Smooth muscle cell (in vitro differentiated cells): Measurements from ENCODE around the gene RNF150. TPM values are rescaled to one million over a fixed set of nuclear protein-coding genes. Genes with fewer than 3 reads are reported as not detected.

Source experiments
- DNase-seq: peaks from one replicate; lab custom pipeline; 2025; ENCODE audit not compliant: unreplicated experiment; lab: John Stamatoyannopoulos, UW
- H2AFZ ChIP-seq: fragments of 200-600 bp; sonication (generic); 2 replicates; pipeline ENCODE4 v1.6.0; 2016; ENCODE audit warnings: antibody characterized with exemption, low read depth, mild to moderate bottlenecking
- H3F3A ChIP-seq: fragments of 200-600 bp; sonication (generic); 2 replicates; pipeline ENCODE4 v1.6.0; 2017; ENCODE audit warnings: antibody characterized with exemption, low read depth
- H3K27ac ChIP-seq: fragments of 200-600 bp; sonication (generic); 2 replicates; pipeline ENCODE4 v1.5.1; 2016; ENCODE audit warnings: low read depth, mild to moderate bottlenecking
- H3K27me3 ChIP-seq: fragments of 200-600 bp; sonication (generic); 2 replicates; pipeline ENCODE4 v1.6.1; 2016; ENCODE audit warnings: low read depth, mild to moderate bottlenecking
- H3K36me3 ChIP-seq: fragments of 200-600 bp; sonication (generic); 2 replicates; pipeline ENCODE4 v1.5.1; 2016; ENCODE audit warnings: low read depth
- H3K4me1 ChIP-seq: fragments of 200-600 bp; sonication (generic); 2 replicates; pipeline ENCODE4 v1.5.1; 2016; ENCODE audit warnings: low read depth
- H3K4me2 ChIP-seq: fragments of 200-600 bp; sonication (generic); 2 replicates; pipeline ENCODE4 v1.6.0; 2016; ENCODE audit warnings: mild to moderate bottlenecking
- H3K4me3 ChIP-seq: fragments of 200-600 bp; sonication (generic); 2 replicates; pipeline ENCODE4 v1.5.1; 2016; ENCODE audit warnings: mild to moderate bottlenecking
- H3K79me2 ChIP-seq: fragments of 200-600 bp; sonication (generic); 2 replicates; pipeline ENCODE4 v1.6.0; 2016; ENCODE audit warnings: low read depth, mild to moderate bottlenecking
- H3K9ac ChIP-seq: fragments of 200-600 bp; sonication (generic); 2 replicates; pipeline ENCODE4 v1.6.0; 2016; ENCODE audit warnings: low read depth
- H3K9me3 ChIP-seq: fragments of 200-600 bp; sonication (generic); replicated peaks from 2 replicates; pipeline ENCODE4 v1.5.1; 2016; ENCODE audit warnings: low read depth
- H4K20me1 ChIP-seq: fragments of 200-600 bp; sonication (generic); 2 replicates; pipeline ENCODE4 v1.6.0; 2016; ENCODE audit warnings: low read depth
- WGBS: methylation state at CpG from one replicate; pipeline ENCODE4 v1.1.7; 2016; ENCODE audit warnings: low lambda C conversion rate; 5-methylcytosine and 5-hydroxymethylcytosine counted together
- polyA plus RNA-seq: library from polyadenylated mRNA; unstranded; fragments of >200 nt; fragmentation: Nextera tagmentation; extraction: Ambion mirVana; gene quantifications from 2 replicates; pipeline ENCODE4 v1.2.1, GENCODE V29; 2016
- total RNA-seq: library from RNA; depleted of rRNA; stranded (reverse); fragments of >200 nt; gene quantifications from 2 replicates; pipeline ENCODE4 v1.2.3, GENCODE V29; 2014
- TF ChIP-seq, protein P1 (sequence below): fragments of 200-600 bp; sonication (generic); IDR thresholded peaks from 2 replicates; pipeline ENCODE4 v1.5.1; 2017; ENCODE audit warnings: borderline replicate concordance, mild to moderate bottlenecking, antibody characterized with exemption; ENCODE audit not compliant: insufficient read depth, poor library complexity, severe bottlenecking

RNF150 gene
- total and polyA plus RNA-seq, 2 experiments from 2014 or later, result 0.09 to 2.2 TPM

DNA sequence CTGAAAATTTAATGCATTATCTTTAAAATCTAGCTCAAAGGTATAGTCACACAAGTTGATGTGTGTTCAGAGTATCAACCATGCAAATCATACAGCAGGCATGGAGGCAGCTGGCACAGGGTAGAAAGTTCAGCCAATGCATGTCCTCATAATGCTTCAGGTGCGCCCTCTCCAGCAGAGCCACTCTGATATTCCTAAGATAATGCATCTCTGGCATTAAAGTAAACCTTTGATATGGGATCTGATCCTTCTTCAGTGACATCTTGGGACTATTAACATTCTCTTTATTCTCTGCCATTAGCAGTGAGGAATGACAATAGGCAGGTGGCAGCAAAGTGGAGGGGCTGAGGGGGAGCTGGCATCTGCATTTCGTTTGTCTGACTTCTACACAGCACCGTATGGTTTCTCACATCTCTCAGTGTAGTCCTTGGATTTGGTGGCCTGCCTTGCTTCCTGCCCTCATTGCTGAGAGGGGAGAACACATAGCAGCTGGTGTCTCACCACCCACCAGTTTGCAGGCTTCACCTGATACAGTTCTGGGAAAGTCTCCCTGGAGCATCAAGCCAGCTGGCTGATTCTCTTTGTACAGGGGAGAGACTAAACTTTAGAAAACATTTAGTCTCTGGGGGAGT, 208.4 kb downstream of the RNF150 start:
- no peak for DNase-seq
- 53% methylated on average over 3 of the region's 3 CpGs for WGBS

DNA sequence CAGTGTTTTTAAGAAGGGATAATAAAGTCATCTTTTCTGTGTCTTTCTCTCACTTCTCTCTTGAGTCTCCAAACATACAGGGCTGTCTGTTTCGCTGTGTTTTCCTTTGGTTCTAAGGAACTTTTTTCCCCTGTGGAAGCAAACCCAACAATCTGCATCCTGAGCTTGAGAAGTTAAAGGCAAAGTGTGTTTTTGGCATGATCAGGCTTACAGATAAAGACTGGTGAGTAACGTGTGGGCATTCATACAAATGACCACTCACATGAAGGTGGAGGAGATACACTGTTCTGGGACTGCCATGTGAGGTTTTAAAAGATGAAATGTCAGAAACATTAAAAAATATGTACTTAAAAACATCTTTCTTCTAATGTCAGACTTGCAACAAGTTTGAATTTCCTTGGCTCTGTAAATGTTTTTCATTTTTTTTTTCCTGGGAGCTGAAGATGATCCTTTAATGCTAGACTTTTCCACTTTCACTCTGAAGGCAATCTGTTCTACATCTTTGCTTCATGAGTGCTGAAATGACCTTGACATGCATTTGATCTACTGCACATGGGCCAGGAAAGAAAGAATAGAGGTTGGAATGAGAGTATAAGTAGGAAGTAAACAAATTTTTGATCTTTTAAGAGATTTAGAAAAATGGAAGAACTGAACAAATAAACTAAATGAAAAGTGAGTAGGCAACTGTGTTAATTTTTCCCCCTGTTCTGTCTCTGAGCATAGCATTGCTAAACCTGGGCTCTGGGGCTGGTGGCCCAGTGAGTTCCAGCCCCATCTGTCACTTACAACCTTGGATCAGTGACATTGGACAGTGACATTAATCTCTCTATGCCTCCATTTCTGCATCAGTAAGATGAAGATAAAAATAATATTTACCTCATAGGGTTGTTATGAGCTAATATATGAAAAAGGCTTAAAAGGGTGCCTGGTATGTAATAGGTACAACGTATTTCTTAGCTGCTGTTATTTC, 226.0 kb downstream of the RNF150 start:
- Histone ChIP-seq H3K9me3 (no peaks in the 10 kb centered on the region), H3F3A (no peaks in the 10 kb centered on the region), H3K27me3 (no peaks in the 10 kb centered on the region), H3K4me3 (no peak overlapping the region), H3K79me2 (no peaks in the 10 kb centered on the region), H3K9ac (no peak overlapping the region), H2AFZ (no peak overlapping the region), H3K4me2 (no peak overlapping the region), H4K20me1 (no peaks in the 10 kb centered on the region), H3K27ac (no peak overlapping the region), H3K36me3 (no peaks in the 10 kb centered on the region), H3K4me1 (no peaks in the 10 kb centered on the region)
- TF ChIP-seq, protein P1, sequence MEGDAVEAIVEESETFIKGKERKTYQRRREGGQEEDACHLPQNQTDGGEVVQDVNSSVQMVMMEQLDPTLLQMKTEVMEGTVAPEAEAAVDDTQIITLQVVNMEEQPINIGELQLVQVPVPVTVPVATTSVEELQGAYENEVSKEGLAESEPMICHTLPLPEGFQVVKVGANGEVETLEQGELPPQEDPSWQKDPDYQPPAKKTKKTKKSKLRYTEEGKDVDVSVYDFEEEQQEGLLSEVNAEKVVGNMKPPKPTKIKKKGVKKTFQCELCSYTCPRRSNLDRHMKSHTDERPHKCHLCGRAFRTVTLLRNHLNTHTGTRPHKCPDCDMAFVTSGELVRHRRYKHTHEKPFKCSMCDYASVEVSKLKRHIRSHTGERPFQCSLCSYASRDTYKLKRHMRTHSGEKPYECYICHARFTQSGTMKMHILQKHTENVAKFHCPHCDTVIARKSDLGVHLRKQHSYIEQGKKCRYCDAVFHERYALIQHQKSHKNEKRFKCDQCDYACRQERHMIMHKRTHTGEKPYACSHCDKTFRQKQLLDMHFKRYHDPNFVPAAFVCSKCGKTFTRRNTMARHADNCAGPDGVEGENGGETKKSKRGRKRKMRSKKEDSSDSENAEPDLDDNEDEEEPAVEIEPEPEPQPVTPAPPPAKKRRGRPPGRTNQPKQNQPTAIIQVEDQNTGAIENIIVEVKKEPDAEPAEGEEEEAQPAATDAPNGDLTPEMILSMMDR, result no peak
- DNase-seq, result no peak
- WGBS, result 87% methylated on average over 3 of the region's 3 CpGs

More for the DNA sequence above, 208.4 kb downstream of the RNF150 start:
- Histone ChIP-seq H3K27ac (no peak overlapping the region), H3K79me2 (no peaks in the 10 kb centered on the region), H3K27me3 (peaks cover 33% of the 10 kb centered on the region), H3K36me3 (no peaks in the 10 kb centered on the region), H3K9ac (no peak overlapping the region), H4K20me1 (no peaks in the 10 kb centered on the region), H3K9me3 (no peaks in the 10 kb centered on the region), H3K4me2 (no peak overlapping the region), H3K4me1 (no peaks in the 10 kb centered on the region), H3F3A (no peaks in the 10 kb centered on the region), H3K4me3 (no peak overlapping the region), H2AFZ (no peak overlapping the region)
- TF ChIP-seq, protein P1, result no peak

GRCh38 chr4:140904904-140905303, 228.4 kb downstream of the RNF150 start:
- no peak overlapping the region for H3K4me2 ChIP-seq
- H3K36me3 ChIP-seq, result no peaks in the 10 kb centered on the region
- H3K9me3 ChIP-seq, result no peaks in the 10 kb centered on the region
- 91% methylated on average over 2 of the region's 2 CpGs for WGBS
- no peak for DNase-seq
- H2AFZ ChIP-seq, result no peak overlapping the region
- no peaks in the 10 kb centered on the region for H3K79me2 ChIP-seq
- TF ChIP-seq, protein P1, result no peak
- no peaks in the 10 kb centered on the region for H3K4me1 ChIP-seq
- peaks cover 3% of the 10 kb centered on the region for H3K27me3 ChIP-seq
- no peak overlapping the region for H3K27ac ChIP-seq
- H4K20me1 ChIP-seq, result no peaks in the 10 kb centered on the region
- H3K4me3 ChIP-seq, result no peak overlapping the region
- no peaks in the 10 kb centered on the region for H3F3A ChIP-seq
- no peak overlapping the region for H3K9ac ChIP-seq
